GM18508 (cell line): ENCODE results near the gene HMX1.
A peak's percentile ranks its signal among the peaks of the same experiment; 100 is the strongest.

Source experiments
- ATAC-seq: cut with Tn5 transposase; IDR thresholded peaks from one replicate; pipeline ENCODE4 v1.9.1; 2021; ENCODE audit warnings: moderate number of reproducible peaks; ENCODE audit not compliant: insufficient read depth, unreplicated experiment

The HMX1 gene

DNA sequence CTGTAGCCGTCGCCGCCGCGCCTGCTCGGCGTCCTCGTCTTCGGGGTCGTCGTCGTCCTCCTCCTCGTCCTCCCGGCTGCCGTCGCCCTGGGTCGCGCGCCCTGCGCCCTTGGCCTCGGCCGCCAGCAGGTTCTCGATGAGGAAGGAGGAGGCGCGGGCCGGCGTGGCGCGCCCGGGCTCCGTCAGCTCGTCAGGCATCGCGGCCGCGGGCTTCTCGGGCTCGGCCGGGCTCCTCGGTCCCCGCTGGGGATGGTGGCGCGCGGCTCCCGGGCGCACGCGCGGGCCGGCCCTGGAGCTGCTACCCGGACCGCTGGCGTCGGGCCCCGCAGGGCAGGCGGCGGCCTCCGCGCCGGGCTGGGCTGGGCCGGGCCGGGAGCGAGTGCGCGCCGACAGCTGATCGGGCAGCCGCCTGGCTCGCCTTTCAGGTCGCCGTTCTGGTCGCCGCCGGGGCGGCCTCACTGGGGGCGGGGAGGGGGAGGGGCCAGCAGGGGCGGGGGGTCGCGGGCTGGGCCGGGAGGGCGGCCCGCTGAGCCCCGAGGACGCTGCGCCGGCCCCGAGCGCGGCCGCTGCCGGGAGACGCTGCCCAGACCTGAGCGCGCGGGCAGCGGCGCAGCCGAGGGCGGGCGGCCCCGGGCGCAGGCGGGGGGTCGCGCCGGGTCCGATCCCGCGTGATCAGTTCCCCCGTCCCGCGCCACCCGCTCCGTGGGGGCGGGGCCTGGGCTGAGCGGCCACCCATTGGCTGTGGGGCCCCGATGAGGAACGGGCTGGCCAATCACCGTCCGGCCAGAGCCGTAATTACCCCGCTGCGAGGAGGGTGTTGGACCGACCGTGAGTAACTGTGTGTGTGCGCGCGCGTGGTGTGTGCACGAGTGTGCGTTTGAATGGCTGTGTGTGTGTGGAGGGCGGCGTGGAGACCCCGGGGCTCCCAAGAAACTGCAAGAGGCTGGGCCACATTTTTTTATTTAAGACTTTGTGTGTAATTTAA is at the start of gene HMX1:
Gene HMX1 (minus strand): TSS at position 423 of the 985 bp plus-strand sequence. CDS start 225 bp downstream, at position 198.
- ATAC-seq: no peak

DNA sequence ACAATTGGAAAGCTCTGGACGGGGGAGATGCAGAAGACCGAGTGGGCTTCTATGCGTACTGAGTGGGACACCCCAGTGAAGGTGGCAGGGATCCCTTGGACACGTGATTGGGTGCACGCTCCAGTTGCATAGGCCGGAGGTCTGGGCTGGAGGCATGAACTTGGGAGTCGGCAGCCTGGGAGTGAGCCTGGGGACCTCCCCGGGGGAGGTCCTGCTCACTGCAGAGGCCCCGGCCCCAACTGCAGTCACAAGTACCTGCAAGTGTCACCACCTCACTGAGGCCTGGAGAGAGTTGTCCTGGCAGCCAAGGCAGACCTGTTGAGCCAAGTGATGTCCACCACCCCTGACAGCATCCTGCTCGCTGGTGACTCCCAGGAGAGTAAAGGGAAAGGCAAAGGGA is 49.3 kb upstream of the HMX1 start:
- ATAC-seq: no peak

DNA sequence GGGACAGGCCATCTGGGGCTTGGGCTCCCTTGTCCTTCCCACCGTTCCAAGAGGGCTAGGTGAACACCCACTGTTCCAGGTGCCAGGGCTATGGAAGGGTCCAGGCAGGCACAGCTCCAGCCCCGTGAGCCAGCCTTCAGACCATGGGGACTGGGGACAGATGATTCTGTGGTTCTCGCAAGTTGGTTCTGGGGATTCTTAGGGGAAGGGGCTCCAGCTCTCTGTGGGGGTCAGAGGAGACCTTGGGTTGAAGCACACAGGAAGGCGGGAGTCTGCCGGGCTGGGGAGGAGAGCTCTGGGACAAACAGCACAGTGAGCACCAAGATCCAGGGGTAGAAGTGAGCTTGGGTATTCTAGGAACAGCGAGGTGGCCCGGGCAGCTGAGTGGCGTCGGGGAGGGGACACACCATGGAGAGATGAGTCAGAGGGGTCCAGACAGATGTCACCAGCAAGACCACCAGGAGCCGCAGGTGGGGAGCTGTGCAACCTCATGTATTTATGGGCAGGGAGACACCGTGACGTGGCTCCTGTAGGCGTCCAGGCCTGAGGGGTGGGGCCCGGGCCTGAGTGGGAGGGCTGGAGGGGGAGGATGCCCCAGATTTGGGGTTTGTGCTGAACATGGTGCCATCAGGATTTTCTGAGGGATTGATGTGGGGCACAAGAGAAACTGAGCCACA is 48.8 kb upstream of the HMX1 start:
- no peak for ATAC-seq

DNA sequence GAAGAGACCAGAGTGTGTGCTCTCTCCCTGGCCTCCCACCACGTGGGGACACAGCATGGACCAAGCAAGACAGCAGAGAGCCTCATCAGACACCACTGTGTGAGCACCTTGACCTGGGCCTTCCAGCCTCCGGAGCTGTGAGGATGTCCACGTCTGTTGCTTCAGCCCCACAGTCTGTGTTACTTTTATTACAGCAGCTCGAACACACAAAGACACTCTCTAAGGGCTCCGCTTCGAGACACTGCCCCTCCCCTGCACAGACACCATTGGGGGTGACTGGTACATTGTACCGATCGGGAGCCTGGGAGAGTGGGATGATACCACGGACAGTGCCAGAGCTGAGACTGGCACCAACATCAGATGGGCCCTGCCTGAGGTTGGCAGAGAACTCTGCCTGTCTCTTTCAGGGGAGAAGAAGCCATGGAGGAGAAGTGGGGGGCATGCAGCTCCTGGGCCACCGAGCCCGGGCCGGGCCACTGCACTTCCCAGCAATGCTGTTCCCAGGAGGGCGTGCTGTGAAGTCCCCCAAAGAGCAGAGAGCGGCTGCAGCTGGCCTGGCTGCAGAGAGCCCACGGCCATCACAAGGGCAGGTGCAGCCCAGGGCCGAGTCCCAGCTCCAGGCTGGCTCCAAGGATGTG is 48.1 kb upstream of the HMX1 start:
- no peak for ATAC-seq

DNA sequence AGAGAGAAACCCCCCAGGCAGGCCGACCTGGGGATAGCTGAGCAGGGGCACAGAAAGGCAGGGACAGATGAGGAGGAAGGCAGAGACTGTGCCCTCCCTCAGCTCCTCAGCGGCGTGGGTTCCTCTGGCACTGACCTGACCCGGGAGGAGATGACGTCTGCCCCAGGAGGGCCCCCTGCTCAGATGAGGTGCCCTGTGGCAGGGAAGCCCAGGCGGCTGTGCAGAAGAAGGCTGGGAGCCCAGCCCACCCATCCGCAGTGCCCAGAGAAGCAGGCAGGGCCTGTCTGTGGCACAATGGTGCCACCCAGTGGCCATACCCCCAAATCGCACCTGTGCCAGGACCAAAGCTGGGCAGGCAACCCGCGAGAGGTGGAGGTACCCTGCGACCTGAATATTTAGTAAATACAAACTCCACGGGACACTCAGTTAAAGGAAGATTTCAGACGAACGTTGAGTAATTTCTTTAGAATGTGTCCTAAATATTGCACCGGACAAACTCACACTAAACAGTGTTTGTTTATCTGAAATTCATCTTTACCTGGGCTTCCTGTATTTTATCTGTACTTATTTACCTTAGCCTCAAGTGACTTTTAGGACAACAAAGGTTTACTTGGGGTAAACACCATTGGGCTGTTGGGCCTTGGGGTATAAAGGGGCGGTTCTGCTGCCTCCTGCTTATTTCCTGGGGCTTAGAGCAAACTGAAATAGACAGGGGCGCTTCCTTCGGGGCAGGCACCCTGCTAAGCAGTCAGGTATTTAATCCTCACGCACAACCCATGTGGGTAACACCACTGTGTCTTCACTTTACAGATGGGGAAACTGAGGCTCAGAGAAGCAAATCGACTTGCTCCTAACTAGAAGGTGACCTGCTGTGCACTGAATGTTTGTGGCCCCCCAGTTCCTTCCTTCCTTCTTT is 46.5 kb upstream of the HMX1 start:
- ATAC-seq: peak; percentile 70

DNA sequence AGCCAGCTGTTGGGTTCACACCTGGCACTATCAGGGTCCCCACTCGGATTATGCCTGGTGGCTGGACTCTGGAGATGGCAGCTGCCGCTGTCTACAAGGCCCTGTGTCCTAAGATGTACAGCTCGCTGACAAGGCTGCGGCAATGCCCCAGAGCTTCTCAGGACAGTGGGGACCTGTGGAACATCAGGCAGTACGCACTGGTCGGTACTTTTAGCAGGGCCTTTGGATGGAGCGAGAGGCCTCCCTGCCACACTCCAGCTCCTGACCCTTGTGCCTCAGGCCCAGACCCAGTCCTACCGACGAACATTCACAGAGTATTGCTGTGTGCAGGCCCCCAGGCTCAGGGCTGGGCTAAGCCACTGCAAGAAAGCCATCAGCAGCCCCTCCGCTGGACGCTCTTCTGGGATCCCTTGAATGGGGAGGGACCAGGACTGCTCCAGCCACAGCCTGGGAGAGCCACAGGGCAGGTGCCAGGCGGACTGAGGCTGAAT is 45.7 kb upstream of the HMX1 start:
- no peak for ATAC-seq

DNA sequence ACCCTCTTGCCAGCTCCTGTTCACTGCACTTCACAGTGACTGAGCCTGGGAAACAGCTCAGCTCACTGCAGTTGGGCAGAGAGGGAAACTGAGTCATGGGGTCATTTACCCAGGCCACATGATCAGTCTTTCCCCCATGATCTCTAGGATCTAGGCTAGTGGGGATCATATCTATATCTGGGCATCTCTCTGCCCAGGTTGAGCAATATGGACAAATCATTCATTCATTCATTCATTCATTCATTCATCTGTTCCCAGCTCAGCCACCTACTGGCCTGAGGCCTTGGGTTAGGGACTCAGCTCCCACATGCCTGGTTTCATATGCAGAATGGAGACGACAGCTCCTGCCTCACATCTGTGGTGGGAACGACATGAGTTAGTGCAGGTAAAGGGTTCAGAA is 45.3 kb upstream of the HMX1 start:
- no peak for ATAC-seq

DNA sequence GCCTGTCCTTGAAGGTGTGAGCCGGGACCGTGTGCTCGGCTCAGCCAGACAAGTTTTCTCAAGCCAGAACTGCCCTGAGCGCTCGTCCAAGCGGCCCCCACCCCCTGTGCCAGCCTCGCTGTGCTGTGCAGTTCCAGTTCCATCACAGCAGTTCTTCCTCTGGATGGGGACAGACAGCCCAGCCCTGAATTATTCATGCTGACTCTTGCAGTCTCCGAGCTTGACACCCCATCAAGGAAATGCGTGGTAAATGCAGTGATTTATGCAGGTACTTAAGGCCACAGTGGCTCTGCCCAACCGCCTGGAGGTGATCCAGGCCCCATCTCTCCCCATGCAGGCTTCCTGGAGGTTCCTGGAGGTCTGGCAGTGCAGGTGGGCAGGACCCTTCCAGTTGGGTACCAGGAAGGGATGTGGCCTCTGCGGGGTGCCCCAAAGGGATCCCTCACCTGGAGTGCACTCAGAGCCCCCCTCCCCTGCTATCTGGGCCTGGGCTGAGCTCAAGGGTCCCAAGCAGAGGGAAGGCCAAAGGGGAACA is 44.8 kb upstream of the HMX1 start:
- ATAC-seq: no peak

DNA sequence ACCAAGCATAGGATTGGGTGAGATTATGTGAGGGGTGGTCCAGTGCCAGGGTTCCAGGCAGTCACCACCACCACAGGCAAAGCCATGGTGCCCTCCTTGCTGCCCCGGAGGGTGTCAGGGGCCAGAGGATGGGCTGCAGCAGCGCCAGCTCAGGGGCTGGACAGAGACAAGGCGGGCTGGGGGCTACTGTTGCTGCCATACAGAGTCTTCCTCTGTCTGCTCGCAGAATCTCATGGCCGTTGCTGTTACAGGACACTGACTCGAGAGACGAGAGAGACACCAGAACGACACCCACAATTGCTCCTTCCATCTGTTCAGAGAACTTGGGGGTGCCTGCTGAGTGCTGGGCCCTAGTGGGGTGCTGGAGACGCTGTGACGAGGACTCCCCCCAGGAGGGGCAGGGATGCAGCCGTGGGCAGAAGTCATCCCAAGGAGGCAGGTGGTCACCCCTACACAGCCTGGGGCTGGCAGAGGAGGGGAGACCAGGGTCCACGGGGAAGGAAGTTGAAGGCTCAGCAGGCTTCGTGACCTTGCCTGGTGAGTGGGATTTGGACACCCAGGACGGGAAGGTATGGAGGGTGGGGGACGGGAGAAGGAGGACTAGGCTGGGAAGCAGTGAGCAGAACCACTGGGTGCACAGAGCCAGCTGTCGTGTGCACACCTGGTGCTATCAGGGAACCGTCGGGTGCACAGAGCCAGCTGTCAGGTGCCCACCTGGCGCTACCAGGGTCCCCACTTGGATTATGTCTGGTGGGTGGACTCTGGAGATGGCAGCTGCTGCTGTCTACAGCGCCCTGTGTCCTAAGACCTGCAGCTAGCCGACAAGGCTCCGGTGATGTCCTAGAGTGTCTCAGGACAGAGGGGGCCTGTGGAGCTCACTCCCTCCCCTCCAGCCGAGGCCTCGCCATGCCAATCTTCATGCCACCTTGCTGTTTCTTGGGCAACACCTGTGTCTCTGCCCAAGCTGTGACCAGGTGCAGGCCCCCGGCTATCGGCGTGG is 43.9 kb upstream of the HMX1 start:
- ATAC-seq: no peak

DNA sequence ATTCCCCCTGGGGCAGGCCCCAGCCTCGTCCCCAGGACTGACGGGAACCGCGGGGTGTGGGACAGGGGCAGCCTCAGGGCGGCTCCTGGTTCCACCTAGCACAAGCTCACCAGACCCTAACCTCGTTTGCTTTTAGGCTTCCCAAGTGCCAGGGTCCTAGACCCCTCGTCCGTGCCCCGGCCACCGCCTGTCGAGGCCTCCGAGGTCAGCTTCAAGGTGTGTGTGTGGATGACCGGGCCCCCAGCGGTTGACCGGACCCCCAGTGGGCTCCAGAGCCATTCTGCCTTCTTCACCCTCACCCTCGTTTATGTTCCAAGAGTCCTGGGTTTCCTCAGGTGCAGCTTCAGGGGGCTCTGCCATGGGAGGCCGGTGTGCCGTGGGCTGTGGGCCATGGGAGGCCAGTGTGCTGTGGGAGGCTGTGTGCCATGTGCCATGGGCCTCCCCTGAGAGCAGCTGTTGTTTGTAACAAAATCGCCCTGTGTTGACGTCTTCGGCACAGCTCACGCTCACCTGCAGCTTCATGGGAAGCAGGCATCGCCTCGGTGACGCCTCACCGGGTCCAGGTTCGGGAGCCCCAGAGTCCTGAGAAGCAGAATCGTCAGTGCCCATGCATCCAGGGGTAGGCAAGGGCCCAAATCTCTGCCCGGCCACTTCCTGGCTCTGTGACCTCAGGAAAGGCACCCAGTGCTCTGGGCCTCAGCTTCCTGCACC is 43.0 kb upstream of the HMX1 start:
- no peak for ATAC-seq

DNA sequence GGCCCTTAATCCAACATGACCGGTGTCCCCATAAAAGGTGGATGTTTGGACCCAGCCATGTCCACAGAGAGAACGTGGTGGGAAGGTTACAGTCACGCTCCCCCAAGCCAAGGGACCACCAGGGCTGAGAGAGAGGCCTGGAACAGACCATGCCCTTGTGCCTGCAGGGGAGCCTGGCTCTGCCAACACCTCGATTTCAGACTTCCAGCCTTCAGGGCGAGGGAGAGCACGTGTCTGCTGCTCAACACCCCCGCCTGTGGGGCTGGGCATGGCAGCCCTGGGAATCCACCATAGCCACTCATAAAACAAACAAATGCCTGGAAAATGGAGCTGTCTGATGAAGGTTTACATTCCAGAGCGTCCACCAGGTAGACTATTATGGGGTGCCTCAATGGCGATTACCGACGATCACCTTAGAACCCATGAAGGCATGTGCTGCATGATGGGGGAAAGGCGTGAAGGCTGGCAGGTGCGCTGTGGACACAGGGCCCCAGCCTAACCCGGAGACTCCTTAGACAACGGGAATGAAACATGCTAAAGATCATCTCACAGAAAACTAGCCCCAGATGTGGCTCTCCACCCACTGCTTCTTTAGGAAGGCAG is 42.3 kb upstream of the HMX1 start:
- ATAC-seq: no peak

DNA sequence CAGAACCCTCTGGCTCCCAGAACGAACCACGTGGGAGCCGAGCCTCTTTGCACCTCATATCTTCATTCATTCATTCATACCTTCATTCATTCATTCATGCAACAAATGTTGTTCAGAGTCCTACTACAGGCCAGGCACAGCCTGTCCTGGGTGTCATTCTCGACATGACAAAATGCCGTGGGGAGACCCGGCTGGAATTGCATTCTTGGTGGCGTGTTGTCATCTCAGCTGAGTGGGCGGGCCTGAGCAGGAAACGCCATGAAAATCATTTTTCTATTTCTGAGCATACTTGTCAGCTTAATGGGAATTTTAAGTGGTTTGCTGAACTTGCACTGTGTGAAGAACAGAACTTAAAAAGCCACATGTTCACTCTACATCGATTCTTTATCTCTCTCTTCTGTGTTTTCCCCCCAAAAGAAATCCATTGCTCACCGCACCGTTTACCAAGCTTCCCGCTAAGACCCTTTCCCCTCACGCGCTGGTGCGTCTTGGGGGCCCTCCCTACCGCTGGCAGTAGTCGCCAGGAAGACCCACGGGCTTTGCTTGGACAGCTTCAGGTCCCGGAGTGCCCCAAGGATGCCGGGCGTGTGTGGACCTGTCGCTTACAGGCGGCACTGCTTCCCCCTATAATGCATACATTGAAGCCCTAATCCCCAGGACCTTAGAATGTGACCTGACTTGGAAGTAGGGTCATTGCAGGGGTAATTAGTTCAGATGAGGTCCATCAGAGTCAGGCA is 41.6 kb upstream of the HMX1 start:
- no peak for ATAC-seq

DNA sequence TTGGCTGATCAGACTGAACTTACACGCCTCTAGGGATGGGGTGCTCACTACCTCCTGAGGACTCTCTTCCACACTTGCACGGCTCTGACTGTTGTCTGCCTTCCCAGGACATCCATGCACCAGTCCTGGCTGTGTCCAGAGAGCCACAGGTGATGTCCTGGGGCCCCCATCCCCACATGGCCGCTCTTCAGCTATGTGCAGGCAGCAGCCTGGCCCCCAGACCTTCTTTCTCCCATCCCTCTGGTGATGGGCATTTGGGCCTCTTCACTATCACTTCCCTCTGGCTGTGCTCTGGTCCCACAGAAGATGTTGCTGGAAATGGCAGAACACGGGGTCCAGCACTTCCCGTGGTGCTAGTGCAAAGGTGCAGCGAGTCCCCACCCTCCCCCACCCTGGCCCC is 40.9 kb upstream of the HMX1 start:
- ATAC-seq: no peak

DNA sequence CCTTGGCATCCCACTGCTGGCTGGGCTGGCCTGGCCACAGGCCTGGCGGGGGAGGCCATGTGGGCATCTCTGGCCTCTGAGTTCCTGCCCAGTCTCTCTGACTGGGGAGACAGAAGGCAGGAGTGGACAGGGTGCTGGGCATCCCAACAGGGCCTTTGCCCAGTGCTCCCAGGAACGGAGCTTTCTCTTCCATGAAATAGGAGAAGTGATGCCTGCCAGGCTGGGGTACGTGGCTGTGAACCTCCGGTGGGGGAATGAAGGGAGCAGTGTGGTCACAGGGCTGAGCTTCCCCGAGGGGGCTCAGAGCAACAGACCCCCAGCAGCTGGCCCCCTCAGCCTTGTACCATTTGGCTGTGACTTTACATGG is 40.4 kb upstream of the HMX1 start:
- no peak for ATAC-seq

DNA sequence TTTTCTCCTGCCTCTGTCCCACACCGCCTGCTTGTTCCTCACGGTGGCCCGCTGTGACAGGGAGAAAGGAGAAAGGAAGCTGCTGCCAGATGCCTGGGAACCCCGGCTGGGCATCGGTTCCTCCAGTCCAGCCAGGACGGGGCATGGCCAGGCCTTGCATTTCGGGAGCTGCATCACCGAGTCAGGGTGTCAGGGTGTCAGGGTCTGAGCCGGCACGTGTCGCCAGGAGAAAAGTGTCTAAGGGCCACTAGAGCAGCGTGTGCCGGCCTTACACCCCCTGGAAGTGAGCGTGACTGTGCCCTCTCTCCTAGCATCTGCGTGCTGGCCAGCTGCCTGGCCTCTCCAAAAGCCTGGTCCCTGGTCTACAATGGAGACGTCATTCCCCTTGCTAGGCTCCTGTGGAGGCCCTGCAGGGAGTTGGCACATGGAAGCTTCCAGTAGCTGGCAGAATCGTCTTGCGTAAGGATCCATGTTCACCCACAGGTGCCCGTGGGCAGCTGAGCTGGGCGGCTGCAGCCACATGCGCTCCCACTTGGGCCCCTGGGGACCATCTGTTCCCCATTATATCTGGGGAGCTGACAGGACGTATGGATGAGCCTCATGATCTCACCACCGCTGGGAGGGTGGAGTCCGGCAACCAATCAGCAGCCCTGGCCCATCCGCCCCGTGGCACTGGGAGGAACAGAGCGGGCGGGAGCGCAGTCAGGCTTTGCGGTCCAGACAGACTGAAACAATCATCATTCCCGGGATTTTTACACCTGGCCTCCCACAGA is 39.9 kb upstream of the HMX1 start:
- no peak for ATAC-seq

DNA sequence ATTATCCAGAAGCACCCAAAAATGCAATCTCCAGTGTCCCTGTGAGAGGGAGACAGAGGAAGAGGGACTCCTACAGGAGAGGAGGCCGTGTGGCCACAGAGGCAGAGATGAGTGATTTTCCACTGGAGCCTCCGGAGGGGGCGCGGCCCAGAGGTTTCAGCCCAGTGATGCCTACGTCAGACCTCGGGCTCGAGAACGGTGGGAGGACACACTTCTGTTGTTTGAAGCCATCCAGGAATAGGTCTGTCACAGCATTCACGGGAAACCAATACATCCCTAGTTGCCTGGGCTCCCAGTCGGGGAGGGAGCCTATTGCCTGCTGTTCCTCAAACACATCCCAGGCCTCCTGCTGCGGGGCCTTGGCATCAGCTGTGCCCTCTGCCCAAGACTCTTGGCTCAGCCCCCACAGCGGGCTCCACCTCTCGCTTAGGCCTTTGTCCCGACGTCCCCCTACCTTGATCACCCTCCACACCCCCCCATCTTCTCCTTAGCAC is 39.2 kb upstream of the HMX1 start:
- ATAC-seq: no peak
